Stimulated activated CD4-positive, alpha-beta T cell treated with anti-CD3 and anti-CD28 coated beads, Interleukin-1b, Interleukin-23, amount 100 ng/mL, for 4 hours (primary cell): ENCODE data around the gene IL17RB.

Source experiments
- DNase-seq, 2 donors: peaks; one replicate each; pipeline ENCODE4 v3.0.0-alpha.2; 2020; ENCODE audit warnings: low read depth in 2 of 2

Gene IL17RB

GRCh38 chr3:53829605-53830004 lies 16.8 kb upstream of the IL17RB start:
- no peak for DNase-seq

GRCh38 chr3:53830944-53831343 lies 15.4 kb upstream of the IL17RB start:
- DNase-seq: no peak

DNA sequence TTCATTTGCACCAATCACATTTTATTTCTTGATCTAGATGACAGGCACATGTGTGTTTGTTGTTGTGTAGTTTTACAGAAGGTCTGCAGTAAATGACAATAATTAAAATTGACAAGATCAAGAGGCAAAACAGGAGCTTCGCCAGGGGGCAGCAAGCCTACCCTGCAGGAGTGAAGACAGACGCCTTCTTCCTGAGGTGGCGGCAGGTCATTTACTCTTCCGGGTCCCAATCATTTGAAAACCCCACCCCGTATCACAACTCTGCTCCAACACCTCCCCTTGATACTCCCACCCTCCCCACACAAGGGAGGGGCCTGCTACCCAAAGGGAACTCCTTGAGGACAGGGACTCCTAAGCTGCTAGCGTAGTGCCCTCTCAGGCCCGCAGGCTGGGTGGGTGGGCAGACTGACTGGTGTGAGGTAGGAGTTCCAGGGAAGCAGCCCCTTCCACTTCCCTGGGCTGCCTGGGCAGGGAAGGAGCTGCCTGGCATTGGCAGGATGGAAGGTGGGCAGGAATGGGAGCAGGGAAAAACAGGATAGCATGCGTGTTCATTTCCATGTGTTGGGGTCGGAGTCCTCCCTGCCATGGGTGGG lies 13.2 kb upstream of the IL17RB start:
- no peak for DNase-seq

DNA sequence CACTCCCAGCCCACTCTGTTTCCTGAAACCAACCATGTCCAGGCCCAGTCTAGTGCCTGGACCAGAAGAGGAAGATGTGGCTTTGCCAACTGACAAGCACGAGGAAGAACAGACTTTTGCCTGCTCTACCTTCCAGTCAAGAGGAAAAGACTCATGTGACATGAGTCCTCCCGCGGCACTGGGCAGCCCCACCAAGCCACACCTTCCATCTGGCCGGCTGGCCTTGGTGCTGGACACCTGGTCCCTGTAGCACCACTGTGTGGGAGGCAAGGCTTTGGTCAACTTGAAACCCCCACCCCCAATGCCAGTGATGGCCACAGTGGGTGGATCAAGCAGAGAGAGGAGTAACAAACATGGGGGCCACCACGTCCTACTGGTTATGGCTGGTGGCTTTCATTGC lies 12.7 kb upstream of the IL17RB start:
- DNase-seq: no peak

- DNase-seq: no peak
Measured at GRCh38 chr3:53834429-53835095, 11.8 kb upstream of the IL17RB start.

DNA sequence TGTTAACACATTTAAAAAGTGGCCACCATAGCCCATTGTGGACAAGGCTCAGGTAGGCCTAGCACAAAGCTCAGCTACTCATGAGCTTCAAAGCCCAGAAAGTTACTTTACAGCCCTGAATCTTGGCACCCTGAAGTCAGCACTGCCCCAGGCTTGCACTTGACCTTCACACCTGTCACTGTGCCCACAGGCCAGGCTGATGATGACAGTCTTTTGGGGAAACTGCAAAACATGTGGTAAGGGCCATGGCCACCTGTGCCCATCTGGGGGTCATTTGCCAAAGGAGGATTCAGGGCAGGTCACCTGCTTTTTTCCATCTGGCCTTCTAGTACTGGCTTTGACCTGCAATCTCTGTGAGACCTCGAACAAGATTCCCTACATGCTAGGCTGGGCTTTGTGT lies 11.1 kb upstream of the IL17RB start:
- DNase-seq: no peak

DNA sequence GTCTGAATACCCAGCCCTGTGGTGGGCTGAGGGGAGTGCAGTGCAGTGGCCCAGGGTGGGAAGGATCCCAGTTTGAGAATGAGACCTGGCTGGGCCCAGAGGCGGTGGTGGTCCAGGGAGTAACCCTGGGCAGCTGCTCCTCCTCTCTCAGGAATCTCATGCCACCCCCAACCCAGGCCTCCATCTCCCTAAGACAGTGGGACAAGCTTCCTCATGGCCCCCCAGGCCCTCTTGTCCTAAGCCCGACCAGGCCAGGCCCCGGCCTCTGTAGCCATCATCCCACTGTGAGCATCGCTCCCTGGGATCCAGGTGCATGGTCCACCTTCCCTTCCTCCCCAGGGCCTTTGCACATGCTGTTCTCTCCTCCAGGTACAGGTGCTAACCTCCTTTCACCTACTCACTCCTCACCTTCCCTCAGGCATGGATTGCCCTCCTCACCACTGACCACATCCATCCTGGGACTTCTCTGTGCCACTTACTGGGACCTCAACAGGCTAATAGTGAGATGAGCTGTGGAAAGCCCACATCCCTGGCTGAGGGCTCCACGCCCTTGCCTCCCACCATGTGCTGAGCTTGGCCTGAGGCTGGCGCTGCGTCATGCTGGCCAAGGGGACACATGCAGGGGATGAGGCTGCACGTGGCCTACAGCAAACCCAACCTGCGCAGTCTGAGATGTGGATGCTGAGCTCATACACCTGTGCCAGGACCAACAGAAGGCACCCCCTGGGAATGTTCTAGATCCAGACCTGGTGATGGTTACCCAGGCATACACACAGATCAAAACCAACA lies 10.1 kb upstream of the IL17RB start:
- no peak for DNase-seq

GRCh38 chr3:53837331-53837730 lies 9.0 kb upstream of the IL17RB start:
- DNase-seq: no peak

GRCh38 chr3:53841296-53841695 lies 5.1 kb upstream of the IL17RB start:
- no peak for DNase-seq

GRCh38 chr3:53842436-53843194 lies 3.8 kb upstream of the IL17RB start:
- DNase-seq: no peak

GRCh38 chr3:53843195-53844177 lies 2.9 kb upstream of the IL17RB start:
- no peak for DNase-seq

- no peak for DNase-seq
Measured at GRCh38 chr3:53844262-53845102, 1.9 kb upstream of the IL17RB start.

- DNase-seq: no peak
Measured at GRCh38 chr3:53845103-53845880, 1.1 kb upstream of the IL17RB start.

GRCh38 chr3:53845881-53846133 lies 561 bp upstream of the IL17RB start:
- no peak for DNase-seq

GRCh38 chr3:53846851-53847155 lies 435 bp downstream of the IL17RB start:
- DNase-seq: no peak

DNA sequence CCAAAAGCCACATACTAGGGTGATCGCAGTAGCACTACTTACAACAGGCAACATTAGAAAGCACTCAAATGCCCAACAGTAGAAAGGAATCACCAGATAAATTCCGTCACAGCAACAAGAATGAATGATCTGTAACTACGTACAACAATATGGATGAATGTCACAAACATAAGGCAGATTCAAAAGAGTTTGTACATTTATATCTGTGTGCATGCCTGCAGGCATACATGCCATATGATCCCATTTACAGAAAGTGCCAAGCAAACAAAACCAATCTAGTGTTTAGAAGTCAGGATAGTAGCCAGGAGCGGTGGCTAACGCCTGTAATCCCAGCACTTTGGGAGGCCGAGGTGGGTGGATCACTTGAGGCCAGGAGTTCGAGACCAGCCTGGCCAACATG lies 3.5 kb downstream of the IL17RB start:
- DNase-seq: no peak

GRCh38 chr3:53850895-53851294 lies 4.5 kb downstream of the IL17RB start:
- no peak for DNase-seq

DNA sequence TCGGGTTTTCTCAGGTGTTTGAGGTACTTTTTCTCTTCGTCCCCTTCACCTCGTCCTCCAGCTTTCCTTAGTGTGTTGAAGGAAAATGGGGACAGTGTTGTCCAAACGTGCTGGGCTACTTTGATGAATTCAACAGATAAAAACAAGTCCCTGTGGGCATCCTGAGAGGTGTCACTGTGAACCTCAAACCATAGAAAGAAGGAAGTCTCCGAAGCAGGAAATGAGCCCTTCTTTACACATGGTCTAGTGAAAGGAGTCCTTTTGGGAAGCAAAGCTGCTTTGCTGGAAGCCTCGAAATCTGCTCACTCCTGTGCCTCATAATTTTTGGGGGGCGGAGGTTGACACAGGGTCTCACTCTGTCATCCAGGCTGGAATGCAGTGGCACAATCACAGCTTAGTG lies 10.6 kb downstream of the IL17RB start:
- no peak for DNase-seq

- no peak for DNase-seq
Measured at GRCh38 chr3:53858096-53858741, 11.9 kb downstream of the IL17RB start.
